ENCODE measurements around the gene BMP5. TPM values are rescaled to one million over a fixed set of nuclear protein-coding genes. Genes with fewer than 3 reads are reported as not detected.

BMP5 gene
- total RNA-seq, 1 donor from 2014 or later, result 12.4 TPM

GRCh38 chr6:55853008-55854001 is 22.1 kb downstream of the BMP5 start:
- Mint-ChIP-seq H3K9me3 (no peaks in the 10 kb centered on the region), H3K36me3 (no peaks in the 10 kb centered on the region)

GRCh38 chr6:55841341-55841740 is 34.0 kb downstream of the BMP5 start:
- H3K27ac Mint-ChIP-seq, result no peak overlapping the region
- H3K9me3 Mint-ChIP-seq, result peaks cover 5% of the 10 kb centered on the region
- peaks cover 7% of the 10 kb centered on the region for H3K36me3 Mint-ChIP-seq
- H3K4me3 Mint-ChIP-seq, result no peak overlapping the region
- no peak for TF ChIP-seq CTCF (conservative IDR thresholded peaks at IDR 0.05)
- peaks cover 13% of the 10 kb centered on the region for H3K4me1 Mint-ChIP-seq (ENCODE audit: unreplicated experiment)
- no peaks in the 10 kb centered on the region for H3K27me3 Mint-ChIP-seq
- no peak for DNase-seq (ENCODE audit: extremely low spot score, unreplicated experiment)

More at GRCh38 chr6:55853008-55854001, 22.1 kb downstream of the BMP5 start:
- no peak for DNase-seq (ENCODE audit: extremely low spot score, unreplicated experiment)
- peaks cover 4% of the 10 kb centered on the region for H3K4me1 Mint-ChIP-seq (ENCODE audit: unreplicated experiment)
- H3K27ac Mint-ChIP-seq, result no peak overlapping the region
- TF ChIP-seq CTCF (conservative IDR thresholded peaks at IDR 0.05), result no peak
- no peaks in the 10 kb centered on the region for H3K27me3 Mint-ChIP-seq
- no peak overlapping the region for H3K4me3 Mint-ChIP-seq

- TF ChIP-seq CTCF (conservative IDR thresholded peaks at IDR 0.05), result no peak
- peaks cover 11% of the 10 kb centered on the region for H3K4me1 Mint-ChIP-seq (ENCODE audit: unreplicated experiment)
- H3K4me3 Mint-ChIP-seq, result no peak overlapping the region
- peaks cover 5% of the 10 kb centered on the region for H3K9me3 Mint-ChIP-seq
- DNase-seq (ENCODE audit: extremely low spot score, unreplicated experiment), result no peak
- no peaks in the 10 kb centered on the region for H3K27me3 Mint-ChIP-seq
- H3K27ac Mint-ChIP-seq, result no peak overlapping the region
- peaks cover 7% of the 10 kb centered on the region for H3K36me3 Mint-ChIP-seq
These were observed 36.3 kb downstream of the BMP5 start for GRCh38 chr6:55839080-55839479.

- H3K4me3 Mint-ChIP-seq, result no peak overlapping the region
- peaks cover 13% of the 10 kb centered on the region for H3K4me1 Mint-ChIP-seq (ENCODE audit: unreplicated experiment)
- peaks cover 3% of the 10 kb centered on the region for H3K27me3 Mint-ChIP-seq
- DNase-seq (ENCODE audit: extremely low spot score, unreplicated experiment), result no peak
- peaks cover 4% of the 10 kb centered on the region for H3K36me3 Mint-ChIP-seq
- no peak overlapping the region for H3K27ac Mint-ChIP-seq
- peaks cover 5% of the 10 kb centered on the region for H3K9me3 Mint-ChIP-seq
- TF ChIP-seq CTCF (conservative IDR thresholded peaks at IDR 0.05), result no peak
These were observed 38.4 kb downstream of the BMP5 start for GRCh38 chr6:55836945-55837344.

- TF ChIP-seq CTCF (conservative IDR thresholded peaks at IDR 0.05), result no peak
- Mint-ChIP-seq H3K36me3 (peaks cover 4% of the 10 kb centered on the region), H3K27me3 (peaks cover 3% of the 10 kb centered on the region), H3K4me3 (no peak overlapping the region), H3K27ac (peak overlapping the region; percentile 40), H3K4me1 (ENCODE audit: unreplicated experiment) (peaks cover 13% of the 10 kb centered on the region), H3K9me3 (peaks cover 5% of the 10 kb centered on the region)
- no peak for DNase-seq (ENCODE audit: extremely low spot score, unreplicated experiment)
These were observed 38.9 kb downstream of the BMP5 start for GRCh38 chr6:55836481-55836880.

Measured in type B pancreatic cell (in vitro differentiated cells).